Pancreas (tissue), 10 donors: Measurements from ENCODE around the gene AHSP. TPM values are rescaled to one million over a fixed set of nuclear protein-coding genes. Genes with fewer than 3 reads are reported as not detected.
"Not testable (repeated sequence)": the region's sequence is repeated elsewhere in the genome, so short reads cannot be mapped to it uniquely, and the experiment has no call there.

ENCODE experiments used
- ATAC-seq, 4 donors: fragments of 200-7000 bp; cut with Tn5 transposase; one replicate each; pipeline versions ENCODE4 v1.8.0 to v1.9.1; 2020; ENCODE audit warnings: mild to moderate bottlenecking in 4 of 4, moderate library complexity in 4 of 4
- DNase-seq, 6 donors: peaks; one replicate each; pipeline ENCODE4 v3.0.0-alpha.2; 2020
- FAIRE-seq: peaks from 2 replicates; lab custom pipeline; 2012; peaks lifted over from hg19 to GRCh38; lab: Jason Lieb, UNC
- H3K27ac ChIP-seq, 4 donors: fragments of 200-600 bp; sonication (generic); 1 replicate in 3 of 4; 2 replicates in 1 of 4; pipeline versions ENCODE4 v1.5.0 to v1.8.0; 2020
- H3K27me3 ChIP-seq, 4 donors: fragments of 200-600 bp; one replicate each; pipeline ENCODE4 v1.8.0; 2021
- H3K36me3 ChIP-seq, 3 donors: fragments of 200-600 bp; sonication (generic) in 1 of 3; one replicate each; pipeline versions ENCODE4 v1.5.0 to v1.8.0; 2020 to 2021
- H3K4me1 ChIP-seq, 3 donors: fragments of 200-600 bp; one replicate each; pipeline ENCODE4 v1.8.0; 2021
- H3K4me3 ChIP-seq, 4 donors: fragments of 200-600 bp; sonication (generic) in 2 of 4; one replicate each; pipeline versions ENCODE4 v1.5.0 to v1.8.0; 2020 to 2021
- H3K9me3 ChIP-seq, 4 donors: fragments of 200-600 bp; one replicate each; pipeline ENCODE4 v1.8.0; 2021
- WGBS, 2 donors: extraction: QIAGEN DNeasy Blood & Tissue Kit; methylation state at CpG; one replicate each; pipeline ENCODE4 v1.1.7; 2013; 5-methylcytosine and 5-hydroxymethylcytosine counted together
- intact Hi-C, 3 donors: fragments of 100-400 bp; cut with DNase I; formaldehyde crosslinking; loops; one replicate each; pipeline versions ENCODE4 v1.11.1 to v1.14.2; 2022
- polyA plus RNA-seq, 2 donors: library from polyadenylated mRNA; stranded (reverse); fragments of 200-250 nt; gene quantifications; one replicate each; pipeline ENCODE4 v1.2.3, GENCODE V29; 2013
- total RNA-seq, 6 donors: library from RNA; stranded (reverse); fragmentation: NEBNext Ultra II Directional in 4 of 6; extraction: Animal tissue kit (Norgen Biotek cat#: 25700) in 4 of 6; gene quantifications; one replicate each; pipeline versions ENCODE4 v1.2.1 to v1.2.4, GENCODE V29; 2021 to 2023
- TF ChIP-seq, protein P1 (sequence below), 4 donors: fragments of 200-600 bp; sonication (generic) in 3 of 4; IDR thresholded peaks; one replicate each; pipeline versions ENCODE4 v1.5.0 to v1.8.0; 2021; ENCODE audit warnings: antibody characterized with exemption in 4 of 4
- donor health status: healthy with polysubstance abuse.
- donor health status: DM: no; HTN: no; CAD: no; lungs with moderate emphysema.
- donor health status: DM: no; HTN: no; CAD: no.
- donor health status: control.
- donor health status: control.
- donor health status: Bipolar disorder and iron deficiency.
- donor health status: DM: yes; HTN: yes; CAD: no.
- donor health status: DM: no; HTN: no; CAD: no.
- donor health status: DM: no; HTN: no; CAD: no.
- donor health status: DM: yes; HTN: yes; CAD: no.

AHSP gene
- total and polyA plus RNA-seq, 8 donors, result not detected

GRCh38 chr16:31483081-31483480, 44.6 kb upstream of the AHSP start, which contains the start of gene SLC5A2:
Gene SLC5A2, plus strand, starts transcription at chr16:31483123. Its CDS starts 14 bp downstream, at chr16:31483137.
- no peaks in the 10 kb centered on the region for H3K9me3 ChIP-seq
- TF ChIP-seq, protein P1, sequence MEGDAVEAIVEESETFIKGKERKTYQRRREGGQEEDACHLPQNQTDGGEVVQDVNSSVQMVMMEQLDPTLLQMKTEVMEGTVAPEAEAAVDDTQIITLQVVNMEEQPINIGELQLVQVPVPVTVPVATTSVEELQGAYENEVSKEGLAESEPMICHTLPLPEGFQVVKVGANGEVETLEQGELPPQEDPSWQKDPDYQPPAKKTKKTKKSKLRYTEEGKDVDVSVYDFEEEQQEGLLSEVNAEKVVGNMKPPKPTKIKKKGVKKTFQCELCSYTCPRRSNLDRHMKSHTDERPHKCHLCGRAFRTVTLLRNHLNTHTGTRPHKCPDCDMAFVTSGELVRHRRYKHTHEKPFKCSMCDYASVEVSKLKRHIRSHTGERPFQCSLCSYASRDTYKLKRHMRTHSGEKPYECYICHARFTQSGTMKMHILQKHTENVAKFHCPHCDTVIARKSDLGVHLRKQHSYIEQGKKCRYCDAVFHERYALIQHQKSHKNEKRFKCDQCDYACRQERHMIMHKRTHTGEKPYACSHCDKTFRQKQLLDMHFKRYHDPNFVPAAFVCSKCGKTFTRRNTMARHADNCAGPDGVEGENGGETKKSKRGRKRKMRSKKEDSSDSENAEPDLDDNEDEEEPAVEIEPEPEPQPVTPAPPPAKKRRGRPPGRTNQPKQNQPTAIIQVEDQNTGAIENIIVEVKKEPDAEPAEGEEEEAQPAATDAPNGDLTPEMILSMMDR (IDR thresholded peaks at IDR 0.05), result no peak
- no peaks in the 10 kb centered on the region for H3K36me3 ChIP-seq
- H3K27me3 ChIP-seq, result no peaks in the 10 kb centered on the region
- intact Hi-C loops, result loop anchor here in 1 of 3 donors (10.0 kb wide), 1 partner anchor 222 kb away; no protein-coding TSS in a partner anchor
- H3K27ac ChIP-seq, result no peak within 1 kb of the TSS
- no peak within 1 kb of the TSS for H3K4me3 ChIP-seq
- ATAC-seq (no peak), FAIRE-seq (no peak), DNase-seq (no peak)
- H3K4me1 ChIP-seq, result peaks cover 0 to 4% (median under 1%) of the 10 kb centered on the region in 3 donors
- WGBS, 2 donors, result 78 to 90% methylated on average over 4 of the region's 4 CpGs

DNA sequence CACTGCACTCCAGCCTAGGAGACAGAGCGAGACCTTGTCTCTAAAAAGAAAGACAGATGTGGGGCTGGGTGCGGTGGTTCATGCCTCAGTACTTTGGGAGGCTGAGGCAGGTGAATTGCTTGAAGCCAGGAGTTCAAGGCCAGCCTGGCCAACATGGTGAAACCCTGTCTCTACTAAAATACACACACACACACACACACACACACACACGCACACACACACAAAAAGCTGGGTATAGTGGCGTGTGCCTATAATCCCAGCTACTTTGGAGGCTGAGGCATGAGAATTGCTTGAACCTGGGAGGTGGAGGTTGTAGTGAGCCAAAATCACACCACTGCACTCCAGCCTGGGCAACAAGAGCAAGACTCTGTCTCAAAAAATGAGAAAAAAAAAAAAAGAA, 43.7 kb upstream of the AHSP start:
- peaks cover 5 to 11% (median 7%) of the 10 kb centered on the region in 3 donors for H3K4me1 ChIP-seq
- DNase-seq, H3K9me3 ChIP-seq, H3K27me3 ChIP-seq, H3K4me3 ChIP-seq, FAIRE-seq, ATAC-seq, H3K36me3 ChIP-seq: not testable (repeated sequence)
- H3K27ac ChIP-seq, result peak overlapping the region in 2 of 4 donors; percentile 59 to 73
- WGBS, 2 donors, result 82 to 89% methylated on average over 4 of the region's 4 CpGs
- intact Hi-C loops, result loop anchor here in 1 of 3 donors (10.0 kb wide), 1 partner anchor 221 kb away; no protein-coding TSS in a partner anchor

GRCh38 chr16:31484491-31485171, 43.1 kb upstream of the AHSP start:
- Histone ChIP-seq H3K4me1 (peaks cover 5 to 11% (median 7%) of the 10 kb centered on the region in 3 donors), H3K9me3 (no peaks in the 10 kb centered on the region), H3K27me3 (no peaks in the 10 kb centered on the region), H3K36me3 (no peaks in the 10 kb centered on the region), H3K4me3 (no peak overlapping the region), H3K27ac (peak overlapping the region; percentile 40 to 73 (median 57))
- FAIRE-seq (no peak), DNase-seq (peak in 3 of 6 donors; percentile 60 to 82 (median 68)), ATAC-seq (peak; percentile 22 to 38 (median 30))
- WGBS, 2 donors, result 59 to 62% methylated on average over 14 of the region's 14 CpGs
- TF ChIP-seq, protein P1 (IDR thresholded peaks at IDR 0.05), result no peak
- intact Hi-C loops, result loop anchor here in 1 of 3 donors (10.0 kb wide), 1 partner anchor 220 kb away; no protein-coding TSS in a partner anchor

- Histone ChIP-seq H3K36me3 (no peaks in the 10 kb centered on the region), H3K27me3 (no peaks in the 10 kb centered on the region), H3K4me3 (no peak overlapping the region), H3K4me1 (peaks cover 5 to 11% (median 7%) of the 10 kb centered on the region in 3 donors), H3K27ac (no peak overlapping the region), H3K9me3 (no peaks in the 10 kb centered on the region)
- no peak for FAIRE-seq
- DNase-seq, result peak in 1 of 6 donors; percentile 58
- TF ChIP-seq, protein P1 (IDR thresholded peaks at IDR 0.05), result no peak
- no peak for ATAC-seq
- WGBS, 2 donors, result 86 to 93% methylated on average over 16 to 17 of the region's 17 CpGs
- intact Hi-C loops, result loop anchor here in 1 of 3 donors (10.0 kb wide), 1 partner anchor 219 kb away; no protein-coding TSS in a partner anchor
Measured at GRCh38 chr16:31485571-31485970, 42.1 kb upstream of the AHSP start.

- intact Hi-C loops, result loop anchor here in 1 of 3 donors (10.0 kb wide), 1 partner anchor 219 kb away; no protein-coding TSS in a partner anchor
- TF ChIP-seq, protein P1 (IDR thresholded peaks at IDR 0.05), result no peak
- no peaks in the 10 kb centered on the region for H3K27me3 ChIP-seq
- H3K36me3 ChIP-seq, result no peaks in the 10 kb centered on the region
- H3K4me1 ChIP-seq, result peaks cover 5 to 11% (median 7%) of the 10 kb centered on the region in 3 donors
- no peaks in the 10 kb centered on the region for H3K9me3 ChIP-seq
- WGBS, 2 donors, result 93% methylated on average over 5 of the region's 5 CpGs
- no peak overlapping the region for H3K27ac ChIP-seq
- no peak overlapping the region for H3K4me3 ChIP-seq
- no peak for ATAC-seq
- DNase-seq, result no peak
- FAIRE-seq, result no peak
Measured at GRCh38 chr16:31486045-31486444, 41.7 kb upstream of the AHSP start.
